ENCODE data around the gene ARVCF.

ARVCF gene

DNA sequence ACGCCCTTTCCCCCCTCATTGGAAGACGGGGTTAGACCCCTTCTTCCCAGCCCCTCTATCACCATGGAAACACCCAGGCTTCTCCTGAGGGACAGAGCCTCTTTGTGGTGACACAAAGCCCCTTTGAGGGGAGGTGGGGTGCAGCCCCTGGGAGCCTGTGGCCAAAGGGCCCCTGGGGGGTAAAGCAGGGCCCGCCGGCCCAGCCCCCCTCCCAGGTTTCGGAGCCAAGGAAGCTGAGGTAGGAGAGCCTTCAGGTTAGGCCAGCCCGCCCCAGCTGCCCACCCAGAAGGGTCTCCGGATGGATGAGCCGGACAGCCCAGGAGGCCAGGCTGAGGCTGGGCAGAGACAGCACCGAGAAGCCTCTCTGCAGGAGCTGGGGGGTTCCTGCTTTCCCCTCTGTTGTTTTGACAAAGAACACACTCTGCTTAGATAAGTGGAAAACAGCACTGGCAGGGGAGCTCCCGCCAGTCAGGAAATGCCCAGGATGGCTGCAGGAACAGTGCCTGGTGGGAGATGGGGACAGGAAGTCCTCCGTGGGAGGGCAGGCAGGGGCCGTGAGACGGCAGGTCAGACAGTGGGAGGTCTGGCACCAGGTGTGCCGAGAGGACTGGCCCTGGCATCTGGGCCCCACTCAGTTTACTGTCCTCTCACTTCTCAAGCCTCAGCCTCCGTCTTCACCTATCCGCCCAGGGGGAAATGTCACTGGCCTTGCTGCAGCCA lies 18.2 kb downstream of the ARVCF start:
- DNase-seq = no peak

DNA sequence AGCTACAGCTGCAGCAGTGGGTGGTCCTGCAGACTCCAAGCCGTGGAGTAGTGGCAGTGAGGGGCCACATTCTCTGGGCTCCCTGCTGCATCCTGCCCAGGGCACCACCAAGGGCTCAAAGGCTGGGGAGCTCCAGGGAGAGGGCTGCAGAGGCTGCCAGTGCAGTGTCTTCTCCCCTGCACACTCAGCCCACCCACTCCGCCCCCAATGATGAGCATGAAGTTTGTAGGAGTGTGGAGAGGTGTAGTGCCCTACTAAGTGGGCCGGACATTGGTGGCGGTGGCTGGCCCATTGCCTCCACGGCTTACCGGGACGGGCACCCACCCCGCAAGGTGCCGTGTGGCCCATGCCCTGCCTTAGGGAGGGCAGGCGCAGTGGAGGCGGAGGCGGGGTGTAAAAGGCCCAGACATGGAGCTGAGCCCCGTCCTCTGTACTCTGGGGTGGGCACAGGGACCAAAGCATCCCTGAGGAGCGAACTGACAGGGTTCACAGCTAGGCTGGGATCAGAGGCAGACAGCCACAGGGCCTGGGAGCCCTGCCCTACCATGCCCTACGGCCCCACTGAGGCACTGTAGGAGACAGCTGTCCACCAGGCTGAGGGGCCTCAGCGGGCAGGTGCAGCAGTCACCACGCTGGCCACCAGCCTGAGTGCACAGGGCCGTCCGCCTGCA lies 18.9 kb downstream of the ARVCF start:
- no peak for DNase-seq

DNA sequence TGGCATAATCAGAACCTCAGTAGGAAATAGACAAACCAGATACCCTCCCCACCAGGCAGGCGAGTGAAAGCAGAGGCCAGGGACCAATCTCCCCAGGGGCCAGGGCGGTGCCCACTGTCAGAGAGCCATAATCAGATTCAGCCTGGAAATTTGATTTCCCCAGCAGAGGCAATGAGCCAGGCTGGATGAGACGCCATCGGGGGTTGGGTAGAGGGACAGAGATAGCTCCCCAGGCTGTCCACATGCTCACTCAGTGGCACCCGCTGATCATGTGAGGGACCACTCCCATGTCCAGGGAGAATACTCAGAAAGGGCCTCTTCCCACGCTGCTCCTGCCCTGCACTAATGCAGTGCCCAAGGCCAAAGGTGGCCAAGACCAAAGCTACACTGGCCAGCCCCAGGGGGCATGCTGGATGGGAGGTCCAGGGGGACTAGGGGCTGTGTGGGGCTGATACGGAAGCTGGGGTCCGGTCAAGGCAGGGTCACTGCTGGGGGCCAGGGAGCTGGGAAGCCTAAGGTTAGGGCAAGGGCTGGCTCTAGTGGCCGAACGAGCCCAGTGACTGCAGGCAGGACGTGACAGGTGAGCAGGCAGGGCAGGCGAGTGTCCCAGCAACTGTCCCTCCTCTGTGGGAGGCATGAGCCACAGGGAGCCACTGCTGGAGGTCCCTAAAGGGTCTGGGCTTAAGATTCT lies 19.8 kb downstream of the ARVCF start:
- DNase-seq = no peak

DNA sequence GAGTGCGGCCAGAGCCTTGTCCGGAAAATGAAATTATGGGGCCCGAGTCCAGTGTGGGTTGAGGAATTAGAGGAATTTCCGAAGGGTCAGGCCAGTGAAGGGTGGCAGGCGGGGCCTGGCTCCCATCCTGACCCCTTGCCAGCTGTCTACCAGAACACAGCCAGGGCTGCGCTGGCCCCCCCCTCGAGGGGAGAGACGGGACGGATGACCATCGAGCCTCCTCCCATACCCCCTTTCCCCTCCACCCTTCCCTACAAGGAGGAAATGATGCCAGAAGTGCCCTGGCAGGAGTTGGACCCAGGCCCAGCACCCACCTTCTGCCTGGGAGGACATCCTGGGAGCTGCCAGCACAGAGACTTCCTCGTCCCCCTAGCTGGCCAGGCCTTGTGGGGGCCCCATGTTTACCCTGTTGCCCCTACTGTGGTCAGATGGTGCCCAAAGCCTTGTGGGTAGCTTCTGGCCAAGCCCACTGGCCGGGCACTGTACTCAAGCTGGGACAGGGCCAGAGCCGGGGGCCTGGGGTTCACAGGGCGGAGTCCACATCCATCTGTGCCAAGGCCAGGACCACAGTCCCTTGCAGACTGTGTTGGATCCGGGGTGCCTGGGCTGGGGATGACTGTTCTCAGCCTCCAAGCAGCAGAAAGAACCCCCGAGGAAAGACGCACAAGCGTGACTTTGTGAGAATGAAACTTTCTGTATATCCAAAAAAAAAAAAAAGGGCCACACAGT lies 20.8 kb downstream of the ARVCF start:
- no peak for DNase-seq

DNA sequence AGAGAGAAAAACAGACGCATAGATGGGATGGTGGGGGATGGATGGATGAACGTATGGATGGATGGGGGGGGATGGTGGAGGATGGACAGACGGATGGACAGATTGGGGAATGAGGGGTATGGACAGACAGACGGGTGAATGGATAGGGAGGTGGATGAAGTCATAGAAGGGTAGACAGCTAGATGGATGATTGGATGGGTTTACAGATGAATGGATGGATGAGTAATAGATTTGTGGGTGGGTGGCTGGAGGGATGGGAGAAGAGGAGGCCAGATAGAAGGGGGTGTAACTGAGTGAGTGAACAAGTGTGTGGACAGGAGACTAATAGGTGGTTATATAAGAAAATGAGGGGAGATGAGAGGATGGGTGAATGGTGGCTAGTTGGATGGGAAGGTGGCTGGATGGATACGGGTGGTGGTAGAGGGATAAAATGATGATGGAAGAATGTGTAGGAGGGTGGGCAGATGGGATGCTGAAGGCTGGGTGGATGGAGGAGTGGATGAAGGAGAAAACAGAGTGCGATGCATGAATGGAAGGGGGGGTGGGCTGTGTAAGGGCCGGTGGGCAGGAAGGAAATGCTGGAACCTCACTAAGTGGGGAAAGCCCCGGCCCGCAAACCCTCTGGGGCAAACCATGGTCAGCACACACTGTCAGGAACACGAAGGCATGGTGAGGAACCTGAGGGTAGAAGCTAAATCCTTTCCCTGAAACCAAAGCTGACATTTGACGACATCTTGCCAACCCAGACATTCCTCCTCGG lies 21.6 kb downstream of the ARVCF start:
- DNase-seq = no peak

DNA sequence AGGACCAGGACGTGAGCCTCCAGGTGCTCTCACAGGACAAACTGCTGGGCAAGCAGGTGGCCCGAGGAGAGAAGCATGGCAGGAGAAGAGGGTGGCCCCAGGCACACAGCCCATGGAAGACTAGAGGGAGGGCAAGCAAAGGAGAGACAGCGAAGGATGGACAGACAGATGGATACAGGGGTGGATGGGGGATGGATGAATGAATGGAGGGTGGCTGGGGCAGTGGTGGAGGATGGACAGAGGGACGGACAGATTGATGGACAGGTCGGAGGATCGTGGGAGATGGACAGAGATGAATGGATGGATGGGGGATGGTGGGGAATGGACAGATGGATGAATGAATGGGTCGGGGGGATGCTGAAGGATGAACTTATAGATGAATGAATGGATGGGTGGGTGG lies 22.7 kb downstream of the ARVCF start:
- DNase-seq = no peak

DNA sequence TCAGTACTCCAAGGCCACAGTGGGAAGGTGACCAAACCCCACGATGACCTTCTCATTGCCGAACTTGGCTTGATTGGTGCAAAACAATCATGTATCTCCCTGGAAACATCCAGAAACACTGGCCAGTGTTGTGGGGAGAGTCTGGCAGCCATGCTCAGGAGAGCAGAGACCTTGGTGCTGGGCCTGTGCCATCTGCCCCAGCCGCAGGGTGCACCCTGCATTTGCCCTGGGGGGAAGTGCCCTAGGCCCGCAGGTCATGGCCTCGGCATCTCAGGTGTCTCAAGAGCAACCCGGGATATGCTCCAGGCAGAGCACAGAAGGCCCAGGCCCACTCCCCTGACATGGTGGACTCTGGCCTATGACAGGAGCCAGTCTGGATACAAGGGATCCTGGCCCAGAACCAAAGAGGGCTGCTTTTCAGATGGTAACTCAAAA lies 23.7 kb downstream of the ARVCF start:
- DNase-seq = no peak

DNA sequence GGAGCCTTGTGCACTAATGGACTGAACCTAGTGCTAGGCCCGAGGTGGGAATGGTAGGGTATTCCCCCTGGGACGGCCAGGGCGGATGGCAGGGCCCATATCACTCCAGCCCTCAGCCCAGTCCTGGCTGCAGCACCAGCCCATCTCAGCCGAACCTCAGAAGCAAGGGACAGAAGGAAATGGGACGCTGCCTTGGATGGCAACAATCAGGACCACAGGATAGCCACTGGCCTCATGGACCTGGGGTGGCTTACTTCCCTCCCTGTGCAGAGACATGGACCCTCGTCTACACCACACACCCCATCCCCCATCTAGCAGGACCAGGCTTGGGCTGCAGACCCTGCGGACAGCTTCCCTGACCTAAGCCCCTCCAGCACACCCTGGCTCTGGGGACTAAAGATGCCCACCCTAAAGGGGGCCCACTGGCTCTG lies 24.1 kb downstream of the ARVCF start:
- no peak for DNase-seq

DNA sequence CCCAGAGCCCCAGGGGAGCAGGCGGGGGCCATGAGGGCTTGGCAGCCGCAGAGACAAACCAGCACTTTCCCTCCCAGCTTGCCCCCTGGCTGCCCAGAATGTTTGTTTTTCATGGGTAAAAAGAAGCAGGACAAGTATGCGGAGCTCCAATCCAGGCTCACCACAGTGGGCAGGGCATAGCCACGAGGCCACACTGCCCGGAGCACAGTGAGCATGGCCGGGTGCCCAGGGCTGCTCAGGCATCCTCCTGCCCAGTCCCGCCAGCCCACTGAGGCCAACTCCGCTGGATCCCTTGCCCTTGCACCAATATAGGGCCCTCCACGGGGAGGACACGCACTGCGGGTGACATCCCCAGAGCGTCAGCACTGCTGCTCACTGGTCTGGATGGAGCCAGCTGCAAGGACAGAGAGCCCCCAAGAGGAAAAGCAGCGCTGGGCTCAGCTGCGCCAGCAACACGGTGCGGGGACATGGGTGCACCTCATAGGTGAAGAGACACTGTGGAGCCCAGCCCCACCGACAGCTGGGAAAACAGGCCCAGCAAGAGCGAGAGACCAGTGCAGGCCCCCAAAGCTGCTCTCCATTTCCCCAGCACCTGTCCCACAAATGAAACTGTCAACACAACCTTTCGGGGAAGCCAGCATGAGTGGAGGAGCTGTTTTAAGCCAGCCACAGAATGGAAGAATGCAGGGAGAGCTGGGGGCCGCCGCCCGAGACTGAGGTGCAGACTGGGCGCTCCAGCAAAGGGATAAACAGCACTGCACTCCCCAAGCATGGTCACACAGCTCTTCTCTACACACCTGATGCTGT lies 24.8 kb downstream of the ARVCF start:
- no peak for DNase-seq

DNA sequence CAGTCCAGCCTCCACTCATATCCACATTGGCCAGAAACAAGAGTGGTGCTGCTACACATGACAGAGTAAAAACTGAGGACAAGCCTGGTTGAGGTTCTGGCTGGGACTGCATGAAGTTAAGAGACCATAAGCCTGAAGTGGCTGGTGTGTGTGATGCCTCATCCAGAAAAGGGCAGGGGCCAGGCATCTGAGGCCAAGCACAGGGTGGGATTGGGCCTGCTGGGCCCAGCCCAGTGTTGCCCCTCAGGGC lies 25.3 kb downstream of the ARVCF start:
- DNase-seq = no peak

DNA sequence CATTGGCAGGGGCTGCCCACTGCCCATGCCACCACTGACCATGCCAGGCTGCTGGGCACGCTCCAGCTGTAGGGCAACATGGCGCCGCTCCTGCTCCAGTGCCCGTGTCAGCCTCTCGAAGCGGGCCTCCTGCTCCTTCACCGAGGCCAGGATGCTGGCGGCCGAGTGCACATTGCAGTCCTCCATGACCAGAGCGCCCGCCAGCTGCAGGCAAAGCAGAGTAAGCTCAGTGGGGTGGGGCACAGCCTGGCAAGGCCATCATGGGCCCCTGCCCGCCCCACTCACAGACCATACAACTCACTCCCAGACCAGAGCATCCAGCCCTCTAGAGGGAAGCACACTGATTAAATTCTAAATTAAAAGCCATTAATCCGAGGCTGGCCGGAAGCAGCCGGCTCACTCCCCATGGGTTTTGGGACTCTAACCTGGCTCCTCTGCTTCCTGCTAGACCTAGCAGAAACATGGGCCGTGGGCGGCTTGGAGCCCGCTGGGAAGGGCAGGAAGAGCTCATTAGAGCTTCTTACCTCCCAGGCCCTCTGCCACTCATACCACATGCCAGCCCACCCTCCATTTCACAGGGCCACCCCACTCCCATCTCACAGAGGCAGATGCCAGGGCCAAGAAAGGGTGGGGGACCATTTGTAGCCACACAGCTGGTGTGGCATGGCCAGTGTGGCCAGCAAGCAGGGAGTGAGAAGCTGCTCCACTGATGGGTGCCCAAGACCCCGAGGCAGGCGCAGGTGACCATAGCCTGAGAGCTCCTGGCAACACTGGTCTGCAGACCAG lies 25.8 kb downstream of the ARVCF start:
- DNase-seq = no peak

DNA sequence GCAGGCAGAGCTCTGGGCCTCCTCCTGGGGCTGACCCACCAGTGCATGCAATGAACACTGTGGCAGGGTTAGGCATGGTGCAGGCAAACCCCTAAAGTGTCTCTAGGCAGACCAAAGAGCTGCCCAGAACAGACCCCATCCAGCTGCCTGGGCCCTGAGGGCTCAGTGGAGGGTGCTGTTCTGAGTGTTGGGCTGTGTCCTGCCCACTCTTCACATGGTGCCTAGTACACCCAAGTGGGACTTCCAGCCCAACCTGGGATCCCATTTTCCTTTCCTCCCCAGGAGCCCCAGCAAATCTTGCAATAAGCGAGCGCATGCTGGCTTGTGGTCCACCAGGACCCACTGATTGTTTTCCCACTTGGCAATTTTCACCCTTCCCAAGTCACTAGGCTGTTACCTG lies 26.4 kb downstream of the ARVCF start:
- no peak for DNase-seq

DNA sequence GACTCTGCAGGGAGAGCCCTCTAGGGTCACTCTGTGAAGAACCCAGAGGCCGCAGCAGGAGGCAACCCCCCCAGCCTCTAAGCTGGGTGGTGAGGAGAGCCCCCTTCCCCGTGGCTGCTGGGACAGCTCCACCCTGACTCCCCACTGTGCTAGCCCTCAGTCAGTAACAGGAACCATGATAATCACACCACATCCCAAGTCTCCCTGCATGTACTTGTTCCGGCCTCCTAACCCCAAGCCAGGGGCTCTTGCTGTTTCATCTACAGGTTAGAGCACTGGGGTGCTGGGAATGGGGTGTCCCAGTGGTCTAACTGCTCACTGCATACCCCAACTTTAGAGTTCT lies 26.9 kb downstream of the ARVCF start:
- no peak for DNase-seq

DNA sequence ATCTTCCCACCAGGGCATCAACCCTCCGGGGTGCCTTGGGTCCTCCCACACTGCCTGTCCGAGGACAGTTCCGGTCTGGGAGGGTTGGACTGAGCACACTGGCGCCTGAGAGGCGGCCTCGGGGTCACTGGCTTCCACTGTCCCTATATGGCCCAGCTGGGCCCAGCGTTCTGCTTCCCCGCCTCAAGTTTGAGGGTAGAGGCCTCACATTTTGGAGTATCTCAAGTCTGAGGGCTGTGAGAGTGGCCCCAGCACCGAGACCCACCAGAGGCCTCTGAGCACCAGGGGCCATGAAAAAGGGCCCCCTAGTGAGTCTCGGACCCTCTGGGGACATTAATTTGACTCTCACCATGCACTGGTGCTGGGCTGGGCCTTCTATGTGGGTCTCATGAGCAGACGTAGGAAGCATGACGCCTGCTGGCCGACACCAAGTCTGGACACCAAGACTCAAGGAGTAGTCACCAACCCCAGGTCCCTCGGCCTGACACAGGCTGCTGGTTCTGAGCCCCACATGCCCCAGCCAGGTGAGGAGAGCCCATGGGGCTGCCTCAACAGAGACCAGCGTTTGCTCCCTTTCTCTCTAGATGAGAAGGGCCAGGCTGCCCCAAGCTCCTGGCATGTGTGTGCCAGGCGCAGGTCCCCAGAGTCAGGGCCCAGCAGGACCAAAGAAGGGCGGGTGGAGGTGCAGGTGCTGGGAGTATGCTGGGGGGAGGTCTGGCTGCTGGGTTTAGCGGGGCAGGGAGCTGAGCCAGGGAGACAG lies 27.5 kb downstream of the ARVCF start:
- no peak for DNase-seq

DNA sequence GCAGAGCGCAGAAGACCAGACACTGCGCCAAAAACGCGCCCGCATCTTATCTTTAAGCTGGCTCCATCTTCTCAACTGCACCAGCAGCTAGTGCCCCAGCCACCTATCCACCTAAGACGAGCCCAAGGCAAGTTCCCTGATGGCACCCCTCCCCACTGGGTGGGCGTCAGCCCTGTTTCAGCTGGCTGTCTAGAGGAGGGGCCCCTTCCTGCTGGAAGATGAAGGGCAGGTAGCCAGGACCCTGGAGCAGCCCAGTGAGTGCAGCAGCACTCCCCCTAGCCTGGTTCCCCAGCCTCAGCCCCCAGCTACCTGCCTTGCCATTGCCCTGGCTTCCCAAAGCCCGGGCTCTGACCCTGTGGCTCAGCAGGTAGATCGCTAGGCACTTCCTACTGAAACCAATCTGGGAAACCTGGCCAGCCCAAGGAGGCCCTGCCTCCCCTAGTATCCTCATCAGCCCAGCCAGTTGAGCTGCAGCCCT lies 28.3 kb downstream of the ARVCF start:
- no peak for DNase-seq

DNA sequence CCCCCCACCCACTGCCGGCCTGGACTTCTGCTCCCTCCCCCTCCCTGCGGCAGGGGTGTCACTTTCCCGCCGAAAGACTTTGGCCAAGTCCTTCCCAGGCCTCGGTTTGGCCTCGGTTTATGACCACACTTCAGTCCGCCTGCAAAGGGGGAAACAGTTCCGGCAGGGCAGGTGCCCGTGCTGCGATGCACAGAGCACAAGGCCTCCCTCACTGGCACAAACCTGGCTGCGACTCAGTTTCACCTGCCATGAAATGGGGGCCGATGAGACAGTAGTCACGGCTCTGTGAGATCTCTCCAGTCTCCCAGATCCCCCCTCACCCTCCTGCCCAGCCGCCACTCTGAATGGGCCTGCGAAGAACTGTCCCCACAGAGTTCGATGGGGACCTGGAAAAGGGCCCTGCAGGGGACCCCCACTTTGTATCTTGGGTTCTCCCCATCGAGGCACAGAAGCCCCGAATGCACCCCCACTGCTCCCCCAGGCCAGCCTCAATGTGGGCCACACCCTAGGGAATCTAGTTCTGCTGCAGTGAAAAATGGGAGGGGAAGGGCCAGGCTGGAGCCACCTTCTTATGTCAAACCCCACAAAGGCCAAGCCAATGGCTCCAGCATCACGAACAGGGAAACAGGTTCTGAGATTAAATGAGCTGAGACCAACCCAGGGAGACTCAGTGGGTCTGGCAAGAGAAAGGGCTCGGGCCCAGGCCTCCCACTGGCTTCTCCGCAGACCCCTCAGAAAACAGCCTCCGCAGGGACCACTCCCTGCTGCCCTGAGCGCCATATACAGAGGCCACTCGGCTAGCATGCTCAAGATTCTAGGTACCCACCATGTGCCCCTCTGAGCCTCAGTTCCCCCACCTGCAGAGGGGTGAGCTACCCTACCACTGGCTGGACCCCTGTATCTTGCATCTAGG lies 29.0 kb downstream of the ARVCF start:
- no peak for DNase-seq

DNA sequence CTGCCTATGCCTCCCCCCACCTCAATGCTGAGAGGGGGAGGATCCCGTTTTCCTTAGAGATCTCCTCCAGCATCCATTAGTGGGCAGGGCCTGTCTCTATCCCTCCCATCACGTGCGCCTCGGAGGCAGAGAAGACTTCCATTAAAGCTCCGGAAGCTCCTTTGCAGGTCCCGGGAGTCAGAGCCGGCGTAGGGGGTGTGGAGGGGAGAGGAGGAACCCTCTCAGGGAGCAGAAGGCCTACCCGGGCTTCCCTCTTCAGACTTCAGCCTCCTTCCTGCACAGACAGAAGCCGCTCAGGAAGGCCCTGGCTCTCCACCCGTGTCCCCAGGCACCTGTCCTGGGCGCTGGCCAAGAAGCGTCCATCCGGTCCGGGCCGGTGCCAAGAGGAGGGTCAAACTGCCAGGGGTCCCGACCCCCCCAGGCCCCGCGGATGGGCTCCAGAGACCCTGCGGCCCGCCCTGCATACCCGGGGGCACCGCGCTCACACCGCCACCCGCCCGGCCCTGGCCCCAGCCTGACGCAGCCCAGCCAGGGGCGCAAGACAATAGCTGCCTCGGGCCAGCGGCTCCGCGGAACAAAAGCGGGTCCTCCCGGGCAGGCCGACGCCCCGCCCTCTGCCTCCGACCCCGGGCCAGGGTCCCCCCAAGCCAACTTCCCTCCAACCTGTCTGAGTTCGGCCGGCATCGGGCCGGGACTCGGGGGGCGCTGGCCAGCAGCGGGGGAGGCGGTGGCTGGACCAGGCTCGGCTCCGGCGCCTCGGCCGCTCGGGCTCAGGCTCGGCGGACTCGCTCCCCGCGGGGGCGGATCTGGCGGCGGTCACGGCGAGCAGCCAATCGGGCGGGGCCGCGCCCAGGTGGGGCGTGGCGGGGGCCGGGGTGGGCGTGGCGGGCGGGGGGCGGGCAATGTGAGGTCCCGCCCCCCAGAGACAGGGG lies 29.9 kb downstream of the ARVCF start:
- peak; percentile 72 for DNase-seq

DNA sequence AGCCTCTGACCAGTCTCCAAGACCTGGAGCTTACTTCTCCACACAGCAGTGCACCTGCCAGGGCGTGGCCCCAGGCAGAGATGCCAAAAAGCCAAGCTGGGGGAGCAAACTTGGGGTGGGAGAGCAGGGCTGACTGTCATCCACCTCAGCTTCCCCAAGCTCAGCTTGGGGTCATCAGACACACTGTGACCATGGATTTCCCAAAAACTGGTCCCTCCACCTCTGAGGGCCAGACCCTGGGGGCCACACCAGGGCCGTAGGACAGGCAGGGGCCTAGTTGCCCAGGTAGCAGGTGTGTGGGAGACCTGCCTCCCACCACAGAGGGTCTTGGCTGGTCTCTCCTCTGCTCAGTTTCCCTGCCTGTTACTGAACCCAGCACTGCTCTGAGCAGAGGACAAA lies 30.6 kb downstream of the ARVCF start:
- no peak for DNase-seq

Data from NCI-H1436 (cell line).